ENCODE data around the gene MEGF11. TPM values are rescaled to one million over a fixed set of nuclear protein-coding genes. Genes with fewer than 3 reads are reported as not detected.
"Not testable (repeated sequence)": the region's sequence is repeated elsewhere in the genome, so short reads cannot be mapped to it uniquely, and the experiment has no call there.

Gene MEGF11
- total and polyA plus RNA-seq, 4 donors, result 0.16 to 1.5 (median 0.50) TPM

DNA sequence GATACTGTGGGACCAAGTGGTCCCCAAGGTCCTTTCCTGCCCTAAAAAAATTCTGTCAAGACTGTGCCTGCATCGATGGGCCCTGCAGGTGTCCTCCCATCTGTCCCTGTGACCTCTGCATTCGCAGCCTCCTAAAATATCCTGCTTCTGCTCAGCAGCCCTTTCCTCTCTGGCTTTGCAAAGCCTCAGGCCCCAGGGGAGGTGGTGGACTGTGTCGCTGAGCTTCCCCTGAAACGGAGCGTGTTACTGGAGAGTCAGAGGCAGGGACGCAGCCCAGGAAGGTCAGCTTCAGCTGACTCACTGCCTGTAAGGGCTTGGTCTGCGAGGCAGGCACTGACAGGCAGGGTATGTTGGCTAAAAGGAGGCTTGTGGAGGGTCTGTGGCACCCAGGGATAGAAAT lies 274.2 kb downstream of the MEGF11 start:
- Histone ChIP-seq H3K27me3 (ENCODE audit: control insufficient read depth in 3 of 3, insufficient read depth in 3 of 3, low read length in 2 of 3) (peaks cover 0 to 22% (median 21%) of the 10 kb centered on the region in 3 donors), H3K9ac (ENCODE audit: insufficient read depth in 1 of 2, low read length in 2 of 2) (no peak overlapping the region), H3K9me3 (ENCODE audit: control insufficient read depth in 4 of 4, insufficient read depth in 3 of 4, low read length in 3 of 4) (peaks cover 0 to 5% (median 0%) of the 10 kb centered on the region in 4 donors), H3K4me1 (ENCODE audit: control insufficient read depth in 5 of 5, insufficient read depth in 5 of 5, low read length in 5 of 5) (peaks cover 0 to 8% (median 3%) of the 10 kb centered on the region in 5 donors), H3K4me3 (no peak overlapping the region), H3K27ac (ENCODE audit: low read depth in 1 of 2, low read length in 1 of 2) (no peak overlapping the region), H3K36me3 (ENCODE audit: control insufficient read depth in 4 of 4, insufficient read depth in 4 of 4, low read length in 4 of 4) (no peaks in the 10 kb centered on the region)
- ATAC-seq (ENCODE audit: insufficient read depth, low FRiP score) (no peak), DNase-seq (peak in 1 of 3 donors; percentile 8)
- TF ChIP-seq, protein P1, sequence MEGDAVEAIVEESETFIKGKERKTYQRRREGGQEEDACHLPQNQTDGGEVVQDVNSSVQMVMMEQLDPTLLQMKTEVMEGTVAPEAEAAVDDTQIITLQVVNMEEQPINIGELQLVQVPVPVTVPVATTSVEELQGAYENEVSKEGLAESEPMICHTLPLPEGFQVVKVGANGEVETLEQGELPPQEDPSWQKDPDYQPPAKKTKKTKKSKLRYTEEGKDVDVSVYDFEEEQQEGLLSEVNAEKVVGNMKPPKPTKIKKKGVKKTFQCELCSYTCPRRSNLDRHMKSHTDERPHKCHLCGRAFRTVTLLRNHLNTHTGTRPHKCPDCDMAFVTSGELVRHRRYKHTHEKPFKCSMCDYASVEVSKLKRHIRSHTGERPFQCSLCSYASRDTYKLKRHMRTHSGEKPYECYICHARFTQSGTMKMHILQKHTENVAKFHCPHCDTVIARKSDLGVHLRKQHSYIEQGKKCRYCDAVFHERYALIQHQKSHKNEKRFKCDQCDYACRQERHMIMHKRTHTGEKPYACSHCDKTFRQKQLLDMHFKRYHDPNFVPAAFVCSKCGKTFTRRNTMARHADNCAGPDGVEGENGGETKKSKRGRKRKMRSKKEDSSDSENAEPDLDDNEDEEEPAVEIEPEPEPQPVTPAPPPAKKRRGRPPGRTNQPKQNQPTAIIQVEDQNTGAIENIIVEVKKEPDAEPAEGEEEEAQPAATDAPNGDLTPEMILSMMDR (IDR thresholded peaks at IDR 0.05; ENCODE audit: control extremely low read depth, extremely low read depth), result no peak
- 74 to 77% methylated on average over 7 of the region's 7 CpGs for WGBS, 2 donors

- Histone ChIP-seq H3K27me3 (ENCODE audit: control insufficient read depth in 3 of 3, insufficient read depth in 3 of 3, low read length in 2 of 3) (peaks cover 0 to 19% (median 16%) of the 10 kb centered on the region in 3 donors), H3K36me3 (ENCODE audit: control insufficient read depth in 4 of 4, insufficient read depth in 4 of 4, low read length in 4 of 4) (no peaks in the 10 kb centered on the region), H3K9me3 (ENCODE audit: control insufficient read depth in 4 of 4, insufficient read depth in 3 of 4, low read length in 3 of 4) (peaks cover 0 to 5% (median 0%) of the 10 kb centered on the region in 4 donors), H3K4me3 (no peak overlapping the region), H3K4me1 (ENCODE audit: control insufficient read depth in 5 of 5, insufficient read depth in 5 of 5, low read length in 5 of 5) (peaks cover 0 to 8% (median 3%) of the 10 kb centered on the region in 5 donors), H3K27ac (ENCODE audit: low read depth in 1 of 2, low read length in 1 of 2) (no peak overlapping the region), H3K9ac (ENCODE audit: insufficient read depth in 1 of 2, low read length in 2 of 2) (no peak overlapping the region)
- TF ChIP-seq, protein P1 (IDR thresholded peaks at IDR 0.05; ENCODE audit: control extremely low read depth, extremely low read depth), result no peak
- 66 to 83% methylated on average over 1 of the region's 1 CpG for WGBS, 2 donors
- no peak for ATAC-seq (ENCODE audit: insufficient read depth, low FRiP score)
- no peak for DNase-seq
These were observed 275.4 kb downstream of the MEGF11 start for GRCh38 chr15:65978110-65978509.

DNA sequence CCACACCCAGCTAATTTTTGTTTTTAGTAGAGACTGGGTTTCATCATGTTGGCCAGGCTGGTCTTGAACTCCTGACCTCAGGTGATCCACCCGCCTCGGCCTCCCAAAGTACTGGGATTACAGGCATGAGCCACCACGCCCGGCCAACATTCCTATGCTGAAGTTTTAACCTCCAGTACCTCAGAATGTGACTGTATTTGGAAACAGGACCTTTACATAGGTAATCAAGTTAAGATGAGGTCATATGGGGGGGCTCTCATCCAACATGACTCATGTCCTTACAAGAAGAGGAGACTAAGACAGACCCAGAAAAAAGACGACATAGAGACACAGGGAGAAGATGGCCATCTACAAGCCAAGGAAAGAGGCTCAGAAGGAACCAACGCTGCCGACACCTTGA lies 277.4 kb downstream of the MEGF11 start:
- H3K4me3 ChIP-seq; ATAC-seq (ENCODE audit: insufficient read depth, low FRiP score); H3K36me3 ChIP-seq (ENCODE audit: control insufficient read depth in 4 of 4, insufficient read depth in 4 of 4, low read length in 4 of 4); DNase-seq; H3K27me3 ChIP-seq (ENCODE audit: control insufficient read depth in 3 of 3, insufficient read depth in 3 of 3, low read length in 2 of 3); H3K4me1 ChIP-seq (ENCODE audit: control insufficient read depth in 5 of 5, insufficient read depth in 5 of 5, low read length in 5 of 5); H3K9me3 ChIP-seq (ENCODE audit: control insufficient read depth in 4 of 4, insufficient read depth in 3 of 4, low read length in 3 of 4); H3K9ac ChIP-seq (ENCODE audit: insufficient read depth in 1 of 2, low read length in 2 of 2); H3K27ac ChIP-seq (ENCODE audit: low read depth in 1 of 2, low read length in 1 of 2): not testable (repeated sequence)
- WGBS, 2 donors, result 88 to 95% methylated on average over 7 of the region's 7 CpGs

- no peak for DNase-seq
These were observed 281.9 kb downstream of the MEGF11 start for GRCh38 chr15:65971741-65971995.

More at GRCh38 chr15:65971741-65971995, 281.9 kb downstream of the MEGF11 start:
- Histone ChIP-seq H3K9ac (ENCODE audit: insufficient read depth in 1 of 2, low read length in 2 of 2) (no peak overlapping the region), H3K36me3 (ENCODE audit: control insufficient read depth in 4 of 4, insufficient read depth in 4 of 4, low read length in 4 of 4) (no peaks in the 10 kb centered on the region), H3K27ac (ENCODE audit: low read depth in 1 of 2, low read length in 1 of 2) (no peak overlapping the region), H3K9me3 (ENCODE audit: control insufficient read depth in 4 of 4, insufficient read depth in 3 of 4, low read length in 3 of 4) (no peaks in the 10 kb centered on the region), H3K27me3 (ENCODE audit: control insufficient read depth in 3 of 3, insufficient read depth in 3 of 3, low read length in 2 of 3) (peaks cover 0 to 7% (median 4%) of the 10 kb centered on the region in 3 donors), H3K4me3 (no peak overlapping the region), H3K4me1 (ENCODE audit: control insufficient read depth in 5 of 5, insufficient read depth in 5 of 5, low read length in 5 of 5) (no peaks in the 10 kb centered on the region)
- TF ChIP-seq, protein P1 (IDR thresholded peaks at IDR 0.05; ENCODE audit: control extremely low read depth, extremely low read depth), result no peak
- ATAC-seq (ENCODE audit: insufficient read depth, low FRiP score), result no peak
